HG03558 (cell line): ENCODE measurements around the gene CACNA2D4.
"Not testable (repeated sequence)": the region's sequence is repeated elsewhere in the genome, so short reads cannot be mapped to it uniquely, and the experiment has no call there.

ENCODE experiments used
- ATAC-seq: cut with Tn5 transposase; IDR thresholded peaks from one replicate; pipeline ENCODE4 v1.9.1; 2021; ENCODE audit warnings: moderate number of reproducible peaks; ENCODE audit not compliant: unreplicated experiment; ENCODE audit errors: extremely low read depth

CACNA2D4 gene

DNA sequence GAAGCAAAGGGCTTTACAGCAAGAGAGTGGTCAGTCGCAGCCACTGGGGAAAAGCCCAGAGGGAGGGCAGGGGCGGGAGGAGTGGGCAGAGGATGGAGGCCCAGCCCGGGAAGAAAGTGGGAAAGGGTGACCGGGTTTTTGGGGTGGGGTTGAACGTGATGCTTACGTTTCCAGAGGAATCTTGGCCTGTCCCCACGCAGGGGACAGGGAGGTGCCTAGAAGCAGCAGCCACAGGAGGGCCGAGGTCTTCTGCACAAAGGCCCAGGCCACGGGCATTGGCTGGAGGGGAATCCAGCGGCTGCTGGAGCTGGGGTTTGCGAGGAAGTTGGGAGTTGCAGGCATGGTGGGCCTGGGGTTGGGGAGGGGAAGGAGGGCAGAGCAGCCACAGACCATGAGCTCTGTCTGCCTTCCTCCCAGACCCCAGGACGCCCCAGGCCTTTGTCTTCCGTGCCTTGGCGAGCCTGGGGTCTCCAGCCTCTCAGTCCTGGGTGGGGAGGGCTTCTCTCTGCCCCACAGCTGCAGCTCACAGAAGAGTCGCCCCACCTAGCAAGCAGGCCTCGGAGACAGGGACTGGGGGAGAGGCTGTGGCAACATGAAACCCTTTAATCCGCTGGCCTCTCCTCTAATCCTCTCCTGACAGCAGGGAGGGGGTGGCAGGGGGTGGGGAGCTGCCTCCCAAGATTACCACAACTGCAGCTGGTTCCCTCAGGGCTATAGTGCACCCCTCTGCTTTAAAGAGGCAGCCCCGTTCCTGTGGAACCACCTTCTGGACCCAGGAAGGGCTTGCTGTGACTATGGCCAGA, at the start of gene CACNA2D4:
CACNA2D4 (minus strand) TSS at position 572 of the 803 bp plus-strand sequence; CDS start at position 393, 179 bp downstream.
- ATAC-seq: no peak

- ATAC-seq: no peak
These were observed 48.2 kb upstream of the CACNA2D4 start for GRCh38 chr12:1966561-1967226.

DNA sequence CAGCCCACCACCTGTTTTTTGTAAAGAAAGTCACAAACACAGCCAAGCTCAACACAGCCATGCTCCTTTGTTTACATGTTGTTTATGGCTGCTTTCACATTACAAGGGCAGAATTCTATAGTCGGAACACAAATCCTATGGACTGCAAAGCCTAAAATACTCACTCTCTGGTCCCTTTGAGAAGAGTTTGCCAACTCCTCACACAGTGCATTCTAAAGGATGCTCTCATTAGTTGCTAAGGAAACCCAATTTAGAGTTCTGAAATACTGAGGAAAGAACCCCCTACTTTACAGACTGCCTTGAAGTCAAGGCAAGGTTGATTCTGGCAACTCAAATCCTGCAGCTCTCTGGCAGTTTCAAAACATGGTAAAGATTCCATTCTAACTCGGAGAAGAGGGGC, 47.5 kb upstream of the CACNA2D4 start:
- no peak for ATAC-seq

DNA sequence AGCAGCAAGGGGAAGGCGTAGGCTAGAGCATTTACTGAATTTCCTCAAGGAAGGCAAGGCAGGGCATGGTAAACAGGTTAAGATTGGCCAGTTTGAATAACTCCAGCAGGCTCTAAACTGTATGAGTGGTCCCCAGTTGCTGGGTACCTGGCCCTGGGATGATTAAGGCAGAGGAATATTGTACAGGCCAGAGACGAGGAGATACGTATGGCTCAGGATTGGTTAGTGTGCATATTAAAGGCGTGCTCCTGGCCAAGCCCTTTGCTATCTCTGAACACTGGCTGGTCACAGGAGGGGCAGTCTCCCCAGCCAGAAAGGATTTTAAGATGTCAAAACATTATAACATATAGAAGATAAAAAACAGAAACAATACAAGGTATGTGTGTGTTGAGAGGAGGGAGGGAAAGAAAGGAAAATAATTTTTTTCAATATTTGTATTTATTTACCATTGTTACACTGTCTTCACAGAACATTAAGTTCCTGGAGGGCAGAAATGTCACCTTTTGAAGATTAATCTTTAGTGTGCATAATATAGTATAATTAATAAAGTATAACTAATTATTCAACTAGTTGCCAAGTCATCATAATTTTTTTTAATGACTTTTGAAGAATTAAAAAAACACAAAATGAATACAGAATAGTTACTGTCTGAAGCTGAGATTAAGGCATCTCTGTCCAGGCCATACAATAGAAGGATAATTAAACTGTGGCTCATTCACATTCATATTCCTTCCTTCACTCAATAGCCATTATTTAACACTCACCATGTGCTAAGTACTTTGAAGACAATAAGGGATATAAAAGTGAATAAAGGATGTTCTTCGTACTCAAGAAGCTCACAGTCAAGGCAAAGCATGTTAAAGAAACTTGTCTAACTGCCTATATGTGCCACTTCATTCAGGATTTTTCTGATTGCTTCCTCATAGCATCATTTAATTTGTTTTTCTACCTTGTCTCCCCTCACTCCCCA, 43.9 kb upstream of the CACNA2D4 start:
- ATAC-seq: no peak

GRCh38 chr12:1956716-1957115, 38.3 kb upstream of the CACNA2D4 start:
- ATAC-seq: no peak

GRCh38 chr12:1949771-1950470, 31.5 kb upstream of the CACNA2D4 start:
- no peak for ATAC-seq

DNA sequence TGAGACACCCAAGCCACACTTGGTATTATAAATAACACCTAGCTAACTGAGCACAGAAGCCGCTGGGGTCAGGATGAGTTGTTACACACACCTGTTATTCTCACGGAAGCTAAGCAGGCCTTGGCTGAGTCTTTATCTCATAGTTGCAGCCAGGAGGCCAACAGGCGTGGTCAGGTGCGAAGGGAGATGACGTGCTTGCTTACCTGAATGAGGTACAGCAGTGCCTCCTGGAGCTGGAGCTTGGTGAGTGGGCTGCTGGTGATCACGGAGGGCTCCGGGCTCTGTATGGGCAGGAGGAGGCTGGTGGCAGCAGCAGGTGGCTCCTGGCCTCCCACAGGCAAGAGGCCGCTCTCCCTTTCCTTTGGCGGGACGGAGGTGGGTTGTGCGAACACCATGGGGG, 30.4 kb upstream of the CACNA2D4 start:
- ATAC-seq: no peak

- no peak for ATAC-seq
These were observed 28.6 kb upstream of the CACNA2D4 start for GRCh38 chr12:1947081-1947480.

DNA sequence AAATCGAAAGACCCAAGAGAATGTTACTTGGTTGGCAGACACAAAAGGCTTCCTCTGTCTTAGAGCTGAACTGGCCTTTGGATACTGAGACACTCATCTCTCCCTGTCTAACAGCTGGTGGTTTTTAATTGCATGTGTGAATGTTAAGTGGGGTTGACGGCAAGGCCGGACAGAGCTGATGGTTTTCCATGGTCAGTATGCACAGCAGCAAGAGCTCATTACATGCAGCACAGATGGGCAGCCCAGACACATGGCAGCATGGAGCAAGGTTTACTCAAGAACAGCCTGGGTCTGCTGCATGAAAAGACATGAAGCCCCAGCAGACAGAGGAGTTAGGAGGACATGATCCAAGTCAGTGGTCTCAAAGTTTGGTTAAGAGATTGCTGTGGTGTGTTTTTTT, 27.8 kb upstream of the CACNA2D4 start:
- ATAC-seq: no peak

DNA sequence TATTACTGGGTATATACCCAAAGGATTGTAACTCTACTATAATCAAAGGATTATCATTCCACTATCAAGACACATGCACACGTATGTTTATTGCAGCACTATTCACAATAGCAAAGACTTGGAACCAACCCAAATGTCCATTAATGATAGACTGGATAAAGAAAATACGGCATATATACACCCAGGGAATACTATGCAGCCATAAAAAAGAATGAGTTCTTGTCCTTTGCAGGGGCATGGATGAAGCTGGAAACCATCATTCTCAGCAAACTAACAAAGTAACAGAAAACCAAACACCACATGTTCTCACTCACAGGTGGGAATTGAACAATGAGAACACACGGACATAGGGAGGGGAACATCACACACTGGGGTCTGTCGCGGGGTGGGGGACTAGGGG, 27.1 kb upstream of the CACNA2D4 start:
- not testable (repeated sequence) for ATAC-seq

- no peak for ATAC-seq
These were observed 21.6 kb upstream of the CACNA2D4 start for GRCh38 chr12:1939801-1940607.

DNA sequence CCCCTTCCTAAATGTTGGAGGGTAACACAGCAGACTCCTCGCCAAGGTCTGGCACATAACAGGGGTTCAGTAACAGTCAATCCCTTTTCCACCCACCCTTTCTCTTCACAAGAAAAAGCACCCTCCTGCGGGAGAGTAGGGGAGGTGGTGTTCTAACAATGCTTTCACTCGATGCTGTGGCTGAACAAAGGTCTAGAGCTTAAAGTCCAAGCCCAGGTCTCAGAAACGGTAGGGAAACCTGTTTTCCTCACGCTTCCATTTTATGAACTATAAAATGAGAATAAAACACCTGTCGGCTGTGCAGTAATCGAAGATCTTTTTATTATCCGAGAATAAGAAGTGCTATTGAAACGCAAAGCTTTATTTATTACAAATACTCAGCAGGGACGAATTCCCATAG, 20.9 kb upstream of the CACNA2D4 start:
- no peak for ATAC-seq

GRCh38 chr12:1937481-1938224, 19.2 kb upstream of the CACNA2D4 start:
- ATAC-seq: no peak

DNA sequence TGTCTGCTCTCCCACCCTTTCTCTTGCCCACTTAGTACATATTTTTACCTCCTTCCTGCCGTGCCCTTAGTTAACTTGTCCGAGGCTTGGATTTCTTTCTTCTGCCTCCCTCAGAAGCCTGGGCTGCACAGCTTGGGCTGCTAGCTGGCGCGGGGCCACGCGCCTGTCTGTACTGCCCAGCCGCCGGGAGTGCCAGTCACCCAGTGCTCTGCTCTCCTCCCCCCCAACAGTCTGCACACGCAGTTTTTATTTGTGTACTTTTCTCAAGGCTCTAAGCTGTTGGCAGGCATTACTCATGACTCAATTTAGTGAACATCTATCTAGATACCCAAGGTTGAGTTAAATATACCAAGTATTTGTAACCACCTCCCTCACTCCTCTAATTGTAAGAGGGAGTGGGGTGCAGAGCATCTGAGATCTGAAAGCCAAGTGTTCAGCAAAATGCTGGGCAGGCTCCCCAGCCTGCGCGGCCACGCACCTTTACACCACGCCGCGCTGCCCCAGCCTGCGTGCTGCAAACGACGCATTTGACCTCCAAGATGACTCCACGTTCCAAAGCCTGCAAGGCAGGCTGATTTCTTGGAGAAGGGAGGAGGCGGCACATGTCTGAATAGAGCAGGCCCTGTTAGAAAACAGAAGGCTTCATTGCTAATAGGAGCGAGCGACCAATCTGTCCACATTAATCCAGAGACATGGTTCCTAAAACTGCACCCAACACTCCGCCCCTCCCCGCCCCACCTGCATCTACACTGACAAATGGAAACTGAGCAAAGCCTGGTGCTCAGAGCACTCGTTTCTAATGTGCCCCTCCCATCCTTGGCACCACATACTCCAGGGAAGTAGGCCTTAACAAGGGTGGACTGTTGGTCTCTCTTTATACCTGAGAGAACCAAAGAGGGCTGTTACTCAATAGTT, 18.2 kb upstream of the CACNA2D4 start:
- ATAC-seq: no peak

DNA sequence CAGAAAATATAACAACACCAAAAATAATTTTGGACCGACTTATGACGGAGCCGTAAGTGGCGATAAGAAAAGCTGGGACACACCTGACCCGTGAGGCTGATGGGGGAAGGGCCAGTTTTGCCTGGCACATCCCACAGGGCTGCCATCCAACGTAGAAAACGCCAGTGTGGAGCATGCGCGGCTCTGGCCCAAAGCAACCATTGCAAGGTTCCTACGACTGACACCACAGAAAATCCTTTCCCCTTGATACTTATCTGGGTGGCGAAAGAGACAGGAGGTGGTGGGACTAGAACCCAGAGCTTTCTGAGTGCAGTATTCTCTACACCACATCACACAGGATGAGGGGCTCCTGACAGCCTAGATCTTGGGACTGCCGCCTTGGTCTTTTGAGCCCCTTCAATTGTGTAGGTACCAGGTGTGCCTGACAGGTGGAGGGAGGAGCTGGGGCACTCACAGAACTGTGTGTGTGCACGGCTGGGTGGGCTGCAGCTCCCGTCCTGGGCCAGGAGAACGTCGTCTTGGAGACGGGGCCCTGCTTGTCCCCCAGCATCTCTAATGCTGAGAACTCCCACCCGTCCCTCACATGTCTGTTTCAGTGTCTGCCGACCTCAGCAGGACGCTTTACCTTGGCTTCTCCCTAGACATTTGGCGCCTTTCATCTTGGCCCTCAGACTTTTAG, 17.4 kb upstream of the CACNA2D4 start:
- no peak for ATAC-seq

GRCh38 chr12:1935242-1935641, 16.8 kb upstream of the CACNA2D4 start:
- ATAC-seq: no peak

GRCh38 chr12:1934831-1935230, 16.4 kb upstream of the CACNA2D4 start:
- no peak for ATAC-seq
